Purkinje cell (primary cell): ENCODE measurements around the gene GRB2. TPM values are rescaled to one million over a fixed set of nuclear protein-coding genes. Genes with fewer than 3 reads are reported as not detected.

Experiments used
- polyA plus RNA-seq: library from polyadenylated mRNA; unstranded; fragments of >200 nt; fragmentation: Nextera tagmentation; gene quantifications from 2 replicates; pipeline ENCODE4 v1.2.1, GENCODE V29; 2014

Gene GRB2
- polyA plus RNA-seq, result 219 and 222 TPM in 2 replicates

DNA sequence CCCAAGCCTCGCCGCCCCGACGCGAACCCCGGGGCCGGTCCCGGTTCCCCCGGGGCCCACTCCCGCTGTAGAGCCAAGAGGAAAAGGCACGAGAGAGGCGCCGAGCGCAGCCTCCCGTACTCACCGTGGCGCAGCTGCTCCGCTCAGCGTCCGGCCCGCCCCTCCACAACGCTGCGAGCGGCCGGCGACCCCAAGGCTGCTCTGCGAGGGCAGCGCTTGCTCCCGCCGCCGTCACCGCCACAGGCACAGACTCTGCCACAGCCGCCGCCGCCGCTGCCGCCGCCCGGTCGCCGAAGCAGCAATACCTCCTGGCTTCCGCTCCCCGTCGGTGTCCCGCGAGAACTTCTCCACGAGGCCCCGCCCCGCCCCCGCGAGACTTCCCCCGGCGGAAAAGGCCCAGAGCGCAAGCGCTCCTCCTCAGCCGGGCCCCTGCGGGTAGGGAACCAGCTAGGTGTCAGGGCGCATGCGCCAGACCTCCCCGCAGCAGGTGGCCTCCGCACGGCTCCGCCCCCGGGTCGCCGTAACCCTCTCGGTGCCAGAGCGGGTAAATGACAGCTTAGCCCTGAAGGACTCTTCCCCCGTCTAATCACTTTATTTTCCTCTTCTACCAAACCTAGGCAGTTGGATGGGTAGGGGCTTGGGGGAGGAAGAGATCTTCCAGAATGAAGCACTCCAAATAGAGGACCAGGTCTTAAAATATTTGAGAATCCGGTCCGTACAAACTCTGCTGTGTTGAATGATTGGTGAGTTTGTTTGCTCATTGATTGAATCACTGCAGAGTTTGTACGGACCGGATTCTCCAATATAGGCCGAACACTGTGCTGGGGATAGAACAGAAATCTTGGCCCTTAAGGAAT lies at the start of gene GRB2:
TSS of gene GRB2 (minus strand) at position 314 of the 857 bp plus-strand sequence. CDS start 12,050 bp downstream, outside the sequence.

DNA sequence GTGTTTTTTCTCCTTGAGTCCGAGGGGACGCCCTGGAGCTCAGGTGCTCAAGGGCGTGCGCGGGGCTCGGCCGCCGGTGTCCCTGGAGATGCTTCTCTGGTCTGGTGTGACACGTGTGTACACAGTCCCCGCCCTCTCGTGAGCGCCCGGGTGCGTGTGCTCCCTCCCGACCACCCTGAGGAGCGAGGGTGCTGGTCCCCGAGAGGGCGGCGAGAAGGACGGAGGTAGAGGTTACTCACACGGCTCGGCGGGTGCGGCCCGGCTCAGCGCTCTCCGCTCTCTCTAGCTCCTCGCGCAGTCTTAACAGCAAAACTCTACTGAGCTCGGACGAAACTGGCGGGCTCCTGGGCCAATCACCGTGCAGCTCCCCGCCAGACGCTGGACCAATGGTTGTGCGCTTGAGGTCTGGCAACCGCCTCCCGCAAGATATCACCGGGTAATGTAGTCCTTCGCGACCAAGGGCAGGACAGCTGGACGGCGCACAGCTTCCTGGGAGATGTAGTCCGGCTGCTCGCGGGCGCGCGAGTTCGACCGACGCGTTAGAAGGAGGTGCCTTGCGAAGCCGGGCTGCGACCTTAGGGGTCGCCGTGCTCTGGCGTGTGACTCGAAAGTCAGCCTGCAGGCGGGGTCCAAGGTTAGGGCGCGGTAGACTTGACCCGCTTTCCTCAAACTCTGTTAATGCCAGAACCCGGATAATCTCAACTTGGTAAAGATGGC lies 116.2 kb downstream of the GRB2 start, which contains the start of gene SLC25A19:
TSS of gene SLC25A19 (minus strand) at position 319 of the 717 bp plus-strand sequence. CDS start 2,669 bp downstream, outside the sequence.

DNA sequence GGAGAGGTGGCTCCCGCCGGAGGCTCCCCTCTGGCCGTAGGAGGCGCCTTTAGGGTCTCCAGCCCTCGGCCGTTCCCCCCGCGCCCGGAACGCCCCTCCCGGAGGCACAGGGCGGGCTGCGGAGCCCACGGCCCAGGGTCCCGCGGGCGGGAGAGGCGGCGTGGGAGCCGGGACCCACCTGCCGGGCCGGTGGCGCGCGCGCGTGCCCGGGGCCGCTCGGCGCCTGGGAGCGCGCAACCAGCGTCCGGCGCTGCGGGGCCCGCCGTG lies 134.6 kb downstream of the GRB2 start, which contains the start of gene MIF4GD:
TSS of gene MIF4GD (minus strand) at position 266 of the 267 bp plus-strand sequence. CDS start 1,036 bp downstream, outside the sequence.

Other genes starting within 250 kb of the GRB2 start
- 301 and 548 TPM in 2 replicates for gene SUMO2, start 222.7 kb downstream of the GRB2 start, polyA plus RNA-seq
- gene NUP85, start 200.0 kb downstream of the GRB2 start, polyA plus RNA-seq, result 11.8 and 23.0 TPM in 2 replicates
- 9.1 and 10.0 TPM in 2 replicates for gene GGA3, start 144.1 kb downstream of the GRB2 start, polyA plus RNA-seq
- gene MRPS7, start 143.8 kb downstream of the GRB2 start, polyA plus RNA-seq, result 64.4 and 95.0 TPM in 2 replicates
- 3.8 and 7.1 TPM in 2 replicates for gene MIF4GD, start 134.4 kb downstream of the GRB2 start, polyA plus RNA-seq
- 5.8 and 8.1 TPM in 2 replicates for gene SLC25A19, start 116.2 kb downstream of the GRB2 start, polyA plus RNA-seq
- 6.1 and 6.2 TPM in 2 replicates for gene TMEM94, start 51.0 kb upstream of the GRB2 start, polyA plus RNA-seq
- 0.17 and 0.27 TPM in 2 replicates for gene CASKIN2, start 109.9 kb upstream of the GRB2 start, polyA plus RNA-seq
- 2.3 and 4.3 TPM in 2 replicates for gene TSEN54, start 110.8 kb upstream of the GRB2 start, polyA plus RNA-seq
- gene LLGL2, start 120.0 kb upstream of the GRB2 start, polyA plus RNA-seq, result not detected in 2 replicates
- gene MYO15B, start 182.1 kb upstream of the GRB2 start, polyA plus RNA-seq, result not detected in 2 replicates
- gene SMIM5, start 227.8 kb upstream of the GRB2 start, polyA plus RNA-seq, result not detected in 2 replicates